GM12864 (cell line): ENCODE data around the gene RSAD2.
"Not testable (repeated sequence)": the region's sequence is repeated elsewhere in the genome, so short reads cannot be mapped to it uniquely, and the experiment has no call there.

Experiments
- DNase-seq: peaks from one replicate; pipeline ENCODE4 v3.0.0-alpha.2; 2011; ENCODE audit warnings: low read depth
- H3K4me3 ChIP-seq: 2 replicates; pipeline ENCODE4 v1.5.1; 2011; ENCODE audit warnings: mild to moderate bottlenecking, low read depth, low read length, control low read depth
- TF ChIP-seq, protein P1 (sequence below): IDR thresholded peaks from 2 replicates; pipeline ENCODE4 v1.5.1; 2011; ENCODE audit warnings: low read depth, mild to moderate bottlenecking, moderate library complexity, low read length, control low read depth, inconsistent platforms; ENCODE audit errors: missing control alignments

RSAD2 gene

DNA sequence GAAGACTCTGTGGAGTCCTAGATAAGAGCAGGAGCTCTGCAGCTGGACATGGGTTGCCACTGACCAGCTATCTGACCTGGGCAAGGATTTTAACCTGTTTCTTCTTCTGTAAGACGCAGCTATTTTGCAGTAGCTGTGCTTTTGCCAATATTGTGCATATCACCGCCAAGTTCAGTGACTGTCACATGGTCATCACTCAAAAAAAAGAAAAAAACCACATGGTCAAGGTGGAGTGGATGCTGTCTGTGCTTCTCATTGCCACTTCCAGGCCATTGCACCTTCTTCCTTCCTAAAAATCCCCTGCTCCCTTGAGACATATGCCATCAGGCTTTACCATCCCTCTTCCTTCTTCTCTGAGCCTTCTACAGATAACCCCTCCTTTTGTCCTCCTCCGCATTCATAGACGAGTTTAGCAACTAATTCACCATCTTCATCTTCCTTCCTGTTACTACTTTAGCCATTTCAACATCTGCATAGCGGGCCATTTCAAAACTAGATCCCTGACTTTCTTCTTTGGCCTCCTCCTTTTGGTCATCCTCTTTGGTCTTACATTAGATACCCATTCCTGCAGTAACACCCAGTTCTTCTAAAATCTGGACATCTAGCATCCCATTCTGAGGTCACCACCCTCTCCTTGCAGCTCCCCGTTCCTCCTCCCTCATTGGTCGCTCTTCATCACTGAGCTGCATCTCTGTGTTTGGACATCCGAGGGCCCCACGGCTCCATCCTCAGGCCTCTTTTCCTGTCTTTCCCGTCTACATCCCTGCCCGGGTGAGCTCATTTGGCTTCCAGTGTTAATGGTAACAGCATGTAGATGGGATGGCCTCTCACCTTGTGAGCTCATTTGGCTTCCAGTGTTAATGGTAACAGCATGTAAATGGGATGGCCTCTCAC is 57.4 kb downstream of the RSAD2 start:
- TF ChIP-seq, protein P1, sequence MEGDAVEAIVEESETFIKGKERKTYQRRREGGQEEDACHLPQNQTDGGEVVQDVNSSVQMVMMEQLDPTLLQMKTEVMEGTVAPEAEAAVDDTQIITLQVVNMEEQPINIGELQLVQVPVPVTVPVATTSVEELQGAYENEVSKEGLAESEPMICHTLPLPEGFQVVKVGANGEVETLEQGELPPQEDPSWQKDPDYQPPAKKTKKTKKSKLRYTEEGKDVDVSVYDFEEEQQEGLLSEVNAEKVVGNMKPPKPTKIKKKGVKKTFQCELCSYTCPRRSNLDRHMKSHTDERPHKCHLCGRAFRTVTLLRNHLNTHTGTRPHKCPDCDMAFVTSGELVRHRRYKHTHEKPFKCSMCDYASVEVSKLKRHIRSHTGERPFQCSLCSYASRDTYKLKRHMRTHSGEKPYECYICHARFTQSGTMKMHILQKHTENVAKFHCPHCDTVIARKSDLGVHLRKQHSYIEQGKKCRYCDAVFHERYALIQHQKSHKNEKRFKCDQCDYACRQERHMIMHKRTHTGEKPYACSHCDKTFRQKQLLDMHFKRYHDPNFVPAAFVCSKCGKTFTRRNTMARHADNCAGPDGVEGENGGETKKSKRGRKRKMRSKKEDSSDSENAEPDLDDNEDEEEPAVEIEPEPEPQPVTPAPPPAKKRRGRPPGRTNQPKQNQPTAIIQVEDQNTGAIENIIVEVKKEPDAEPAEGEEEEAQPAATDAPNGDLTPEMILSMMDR = no peak
- H3K4me3 ChIP-seq = no peak overlapping the region
- no peak for DNase-seq

DNA sequence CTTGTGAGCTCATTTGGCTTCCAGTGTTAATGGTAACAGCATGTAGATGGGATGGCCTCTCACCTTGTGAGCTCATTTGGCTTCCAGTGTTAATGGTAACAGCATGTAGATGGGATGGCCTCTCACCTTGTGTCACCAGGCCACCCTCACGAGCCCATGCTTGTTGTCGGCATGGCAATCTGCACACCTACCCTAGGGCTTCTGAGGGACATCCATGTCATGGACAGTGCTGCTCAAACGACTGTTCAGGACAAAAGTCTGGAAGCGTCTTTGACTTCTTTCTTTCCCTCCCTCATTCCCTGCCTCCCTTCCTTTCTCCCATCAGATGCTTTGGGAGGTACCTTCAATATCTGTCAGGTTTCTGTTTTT is 58.1 kb downstream of the RSAD2 start:
- H3K4me3 ChIP-seq, DNase-seq: not testable (repeated sequence)

DNA sequence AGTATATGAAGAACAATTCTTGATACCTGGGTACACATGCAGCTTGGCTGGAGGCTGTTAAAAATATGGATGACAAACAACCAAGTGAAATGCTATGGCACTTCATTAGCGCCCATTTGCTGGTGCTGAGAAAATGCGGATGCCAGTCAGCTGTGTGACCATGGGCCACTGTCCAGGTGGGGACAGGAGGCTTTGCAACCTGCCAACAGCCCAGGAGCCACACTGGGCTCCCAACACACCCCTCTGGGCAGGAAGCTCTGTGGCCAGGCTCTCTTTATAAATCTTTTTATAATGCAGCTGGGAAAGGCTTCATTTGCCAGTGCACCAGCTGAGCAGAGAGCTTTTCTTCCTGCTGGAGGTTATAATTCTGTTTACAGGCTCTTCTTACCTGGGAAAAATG is 59.6 kb downstream of the RSAD2 start:
- no peak for DNase-seq
- H3K4me3 ChIP-seq = no peak overlapping the region
- TF ChIP-seq, protein P1 = no peak

GRCh38 chr2:6937582-6937981 is 60.0 kb downstream of the RSAD2 start:
- TF ChIP-seq, protein P1 = no peak
- H3K4me3 ChIP-seq = no peak overlapping the region
- DNase-seq = no peak

GRCh38 chr2:6939071-6939470 is 61.5 kb downstream of the RSAD2 start:
- TF ChIP-seq, protein P1 = no peak
- no peak overlapping the region for H3K4me3 ChIP-seq
- DNase-seq = no peak

DNA sequence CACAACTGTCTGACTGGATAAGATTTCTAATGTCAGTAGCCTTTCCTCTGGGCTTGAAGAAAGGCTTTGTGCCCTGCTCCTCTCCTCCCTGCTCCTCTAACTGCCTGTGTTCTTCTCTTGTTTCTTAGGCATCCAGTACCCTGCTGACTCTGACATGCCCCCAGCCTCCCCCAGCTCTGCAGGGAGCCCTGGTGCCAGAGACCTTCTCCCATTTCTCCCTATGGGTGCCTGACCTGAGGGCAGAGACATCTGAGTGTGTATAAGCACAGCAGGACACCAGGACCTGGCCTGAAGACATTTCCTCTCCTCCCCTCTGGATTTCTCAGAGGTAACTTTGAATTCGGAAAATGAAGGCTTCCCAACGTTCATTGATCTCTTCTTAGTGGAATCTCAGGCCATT is 63.2 kb downstream of the RSAD2 start:
- no peak overlapping the region for H3K4me3 ChIP-seq
- no peak for DNase-seq
- TF ChIP-seq, protein P1 = no peak

GRCh38 chr2:6941299-6942046 is 63.9 kb downstream of the RSAD2 start:
- no peak for DNase-seq
- H3K4me3 ChIP-seq = no peak overlapping the region
- TF ChIP-seq, protein P1 = no peak
